ENCODE results near the gene TSHZ2. TPM values are rescaled to one million over a fixed set of nuclear protein-coding genes. Genes with fewer than 3 reads are reported as not detected.
A peak's percentile ranks its signal among the peaks of the same experiment; 100 is the strongest.

Gene TSHZ2
- total RNA-seq, 2 donors from 2014 or later = 29.1 to 30.7 TPM

GRCh38 chr20:53381568-53382262, 409.6 kb downstream of the TSHZ2 start:
- peaks cover 2% of the 10 kb centered on the region for H3K4me1 Mint-ChIP-seq
- no peaks in the 10 kb centered on the region for H3K9me3 ChIP-seq (ENCODE audit: control insufficient read depth, low read length, poor library complexity, severe bottlenecking)
- H3K27ac Mint-ChIP-seq = no peak overlapping the region
- H3K4me3 Mint-ChIP-seq = no peak overlapping the region
- ATAC-seq = no peak
- DNase-seq = no peak
- H3K27me3 Mint-ChIP-seq = no peaks in the 10 kb centered on the region
- H3K36me3 Mint-ChIP-seq (ENCODE audit: low read depth) = no peaks in the 10 kb centered on the region

GRCh38 chr20:53382263-53382844, 410.2 kb downstream of the TSHZ2 start:
- H3K36me3 Mint-ChIP-seq (ENCODE audit: low read depth) = no peaks in the 10 kb centered on the region

GRCh38 chr20:53383916-53384315, 411.8 kb downstream of the TSHZ2 start:
- peaks cover 12% of the 10 kb centered on the region for H3K4me1 Mint-ChIP-seq
- H3K27me3 Mint-ChIP-seq = no peaks in the 10 kb centered on the region
- H3K4me3 Mint-ChIP-seq = no peak overlapping the region
- ATAC-seq (no peak), DNase-seq (no peak)
- H3K27ac Mint-ChIP-seq = no peak overlapping the region
- H3K36me3 Mint-ChIP-seq (ENCODE audit: low read depth) = no peaks in the 10 kb centered on the region
- H3K9me3 ChIP-seq (ENCODE audit: control insufficient read depth, low read length, poor library complexity, severe bottlenecking) = no peaks in the 10 kb centered on the region

More at GRCh38 chr20:53382263-53382844, 410.2 kb downstream of the TSHZ2 start:
- Mint-ChIP-seq H3K4me3 (no peak overlapping the region), H3K27me3 (no peaks in the 10 kb centered on the region), H3K27ac (no peak overlapping the region), H3K4me1 (peaks cover 6% of the 10 kb centered on the region)
- ATAC-seq (no peak), DNase-seq (no peak)
- H3K9me3 ChIP-seq (ENCODE audit: control insufficient read depth, low read length, poor library complexity, severe bottlenecking) = no peaks in the 10 kb centered on the region

GRCh38 chr20:53384392-53384791, 412.2 kb downstream of the TSHZ2 start:
- no peak overlapping the region for H3K4me3 Mint-ChIP-seq
- peaks cover 16% of the 10 kb centered on the region for H3K4me1 Mint-ChIP-seq
- ATAC-seq (no peak), DNase-seq (no peak)
- H3K27me3 Mint-ChIP-seq = no peaks in the 10 kb centered on the region
- no peak overlapping the region for H3K27ac Mint-ChIP-seq
- H3K9me3 ChIP-seq (ENCODE audit: control insufficient read depth, low read length, poor library complexity, severe bottlenecking) = no peaks in the 10 kb centered on the region
- peaks cover 2% of the 10 kb centered on the region for H3K36me3 Mint-ChIP-seq (ENCODE audit: low read depth)

DNA sequence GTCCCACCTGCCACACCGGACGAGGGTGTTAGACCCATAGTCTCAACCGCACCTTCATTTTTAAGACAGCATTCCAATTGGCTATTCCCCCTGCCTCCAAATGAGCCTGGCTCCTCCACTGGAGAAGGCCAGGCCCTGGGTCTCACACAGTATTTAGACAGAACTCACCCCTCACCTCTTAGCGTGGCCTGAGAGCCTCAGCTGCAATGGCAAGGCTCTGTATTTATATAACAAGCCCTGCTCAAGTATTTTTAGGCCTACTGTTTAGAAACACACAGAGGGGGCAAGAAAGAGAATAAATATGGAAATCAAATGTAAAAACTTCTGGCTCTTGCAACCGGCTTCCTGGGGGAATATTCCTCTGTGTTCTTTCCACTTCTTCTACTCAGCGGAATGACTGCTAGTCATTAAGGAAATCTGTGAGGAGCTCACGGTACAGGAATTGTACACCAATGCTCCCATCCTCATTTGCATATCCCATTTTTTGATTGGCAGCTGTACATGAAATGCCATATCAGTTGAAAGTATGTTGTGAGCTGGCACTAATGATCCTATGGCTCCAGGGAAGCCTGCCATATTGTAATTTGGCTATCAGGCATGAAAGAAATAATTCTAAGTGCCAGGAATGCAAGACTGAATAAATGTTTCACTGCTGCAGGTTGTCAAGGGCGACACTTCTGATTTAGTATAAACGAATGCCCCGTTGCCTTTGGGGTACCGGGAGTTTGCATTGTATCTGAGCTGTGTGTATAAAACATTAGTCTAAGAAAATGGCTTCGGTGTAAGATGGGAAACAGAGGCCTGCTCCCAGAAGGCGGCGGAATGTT, 414.0 kb downstream of the TSHZ2 start:
- peaks cover 2% of the 10 kb centered on the region for H3K36me3 Mint-ChIP-seq (ENCODE audit: low read depth)

DNA sequence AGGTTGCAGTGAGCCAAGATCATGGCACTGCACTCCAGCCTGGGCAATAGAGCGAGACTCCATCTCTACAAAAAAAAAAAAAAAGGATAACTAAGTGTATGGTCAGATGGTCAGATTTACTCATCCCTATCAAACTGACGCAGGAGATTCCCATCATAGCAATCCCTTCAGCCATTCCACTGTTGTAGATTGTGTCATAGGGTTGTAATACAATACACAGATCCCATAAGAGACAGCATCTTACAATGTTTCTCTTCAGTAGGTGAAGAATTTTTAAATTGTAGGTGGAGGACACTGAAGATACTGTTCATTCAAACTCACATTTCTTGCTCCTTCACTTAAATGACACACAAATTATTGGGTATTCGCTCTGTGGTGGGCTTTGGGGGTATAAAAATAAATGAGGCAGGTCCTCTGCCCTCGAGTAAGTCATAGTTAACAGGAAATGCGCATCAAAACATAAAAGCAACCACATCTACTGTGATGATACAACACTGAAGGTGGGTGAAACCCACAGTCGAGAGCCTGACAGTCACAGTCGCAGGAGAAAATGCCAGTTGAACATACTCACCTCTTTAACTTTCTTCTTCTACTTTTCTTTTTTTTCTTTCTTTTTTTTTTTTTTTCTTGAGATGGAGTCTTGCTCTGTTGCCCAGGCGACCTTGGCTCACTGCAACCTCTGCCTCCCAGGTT, 416.0 kb downstream of the TSHZ2 start:
- DNase-seq (no peak), ATAC-seq (peak; percentile 95)
- peaks cover 18% of the 10 kb centered on the region for H3K4me1 Mint-ChIP-seq
- H3K36me3 Mint-ChIP-seq (ENCODE audit: low read depth) = peaks cover 5% of the 10 kb centered on the region
- no peaks in the 10 kb centered on the region for H3K27me3 Mint-ChIP-seq
- peak overlapping the region; percentile 57 for H3K27ac Mint-ChIP-seq
- no peaks in the 10 kb centered on the region for H3K9me3 ChIP-seq (ENCODE audit: control insufficient read depth, low read length, poor library complexity, severe bottlenecking)
- no peak overlapping the region for H3K4me3 Mint-ChIP-seq

More for the DNA sequence above, 414.0 kb downstream of the TSHZ2 start:
- peaks cover 18% of the 10 kb centered on the region for H3K4me1 Mint-ChIP-seq
- H3K27ac Mint-ChIP-seq = peak overlapping the region; percentile 57
- no peak for DNase-seq
- ATAC-seq = no peak
- H3K27me3 Mint-ChIP-seq = no peaks in the 10 kb centered on the region
- no peaks in the 10 kb centered on the region for H3K9me3 ChIP-seq (ENCODE audit: control insufficient read depth, low read length, poor library complexity, severe bottlenecking)
- no peak overlapping the region for H3K4me3 Mint-ChIP-seq

- DNase-seq (no peak), ATAC-seq (no peak)
- H3K9me3 ChIP-seq (ENCODE audit: control insufficient read depth, low read length, poor library complexity, severe bottlenecking) = no peaks in the 10 kb centered on the region
- Mint-ChIP-seq H3K4me1 (peaks cover 18% of the 10 kb centered on the region), H3K4me3 (no peak overlapping the region), H3K36me3 (ENCODE audit: low read depth) (peaks cover 5% of the 10 kb centered on the region), H3K27ac (peak overlapping the region; percentile 57), H3K27me3 (no peaks in the 10 kb centered on the region)
Observed at GRCh38 chr20:53389516-53390300, 417.6 kb downstream of the TSHZ2 start.

GRCh38 chr20:53390770-53391169, 418.6 kb downstream of the TSHZ2 start:
- peaks cover 18% of the 10 kb centered on the region for H3K4me1 Mint-ChIP-seq
- H3K4me3 Mint-ChIP-seq = no peak overlapping the region
- no peak for DNase-seq
- H3K27ac Mint-ChIP-seq = no peak overlapping the region
- no peaks in the 10 kb centered on the region for H3K27me3 Mint-ChIP-seq
- peaks cover 5% of the 10 kb centered on the region for H3K36me3 Mint-ChIP-seq (ENCODE audit: low read depth)
- no peak for ATAC-seq
- H3K9me3 ChIP-seq (ENCODE audit: control insufficient read depth, low read length, poor library complexity, severe bottlenecking) = no peaks in the 10 kb centered on the region

- Mint-ChIP-seq H3K36me3 (ENCODE audit: low read depth) (peaks cover 3% of the 10 kb centered on the region), H3K27ac (no peak overlapping the region), H3K4me3 (no peak overlapping the region), H3K27me3 (no peaks in the 10 kb centered on the region), H3K4me1 (peaks cover 6% of the 10 kb centered on the region)
- ATAC-seq = no peak
- H3K9me3 ChIP-seq (ENCODE audit: control insufficient read depth, low read length, poor library complexity, severe bottlenecking) = no peaks in the 10 kb centered on the region
- no peak for DNase-seq
Observed at GRCh38 chr20:53394433-53394832, 422.3 kb downstream of the TSHZ2 start.

- no peak for ATAC-seq
- no peak overlapping the region for H3K27ac Mint-ChIP-seq
Observed at GRCh38 chr20:53395188-53395923, 423.2 kb downstream of the TSHZ2 start.

GRCh38 chr20:53399083-53399482, 426.9 kb downstream of the TSHZ2 start:
- Mint-ChIP-seq H3K27me3 (no peaks in the 10 kb centered on the region), H3K4me1 (peaks cover 14% of the 10 kb centered on the region), H3K36me3 (ENCODE audit: low read depth) (no peaks in the 10 kb centered on the region), H3K4me3 (no peak overlapping the region), H3K27ac (peak overlapping the region; percentile 12)
- ATAC-seq (no peak), DNase-seq (no peak)
- no peaks in the 10 kb centered on the region for H3K9me3 ChIP-seq (ENCODE audit: control insufficient read depth, low read length, poor library complexity, severe bottlenecking)

More at GRCh38 chr20:53395188-53395923, 423.2 kb downstream of the TSHZ2 start:
- Mint-ChIP-seq H3K27me3 (no peaks in the 10 kb centered on the region), H3K36me3 (ENCODE audit: low read depth) (peaks cover 3% of the 10 kb centered on the region), H3K4me1 (peaks cover 6% of the 10 kb centered on the region), H3K4me3 (no peak overlapping the region)
- H3K9me3 ChIP-seq (ENCODE audit: control insufficient read depth, low read length, poor library complexity, severe bottlenecking) = no peaks in the 10 kb centered on the region
- no peak for DNase-seq

All from T-helper 17 cell (primary cell).